CD14-positive monocyte (primary cell): ENCODE measurements around the gene PSMF1. TPM values are rescaled to one million over a fixed set of nuclear protein-coding genes. Genes with fewer than 3 reads are reported as not detected.

Experiments used
- DNase-seq, 3 donors: peaks; one replicate each; pipeline ENCODE4 v3.0.0-alpha.2; 2011 to 2022
- H2AFZ ChIP-seq: 2 replicates; pipeline ENCODE4 v1.6.0; 2012; ENCODE audit warnings: mild to moderate bottlenecking, low read depth, low read length, inconsistent platforms; ENCODE audit not compliant: insufficient read depth, poor library complexity, severe bottlenecking
- H3K27ac ChIP-seq, 2 donors: 1 replicate in 1 of 2; 2 replicates in 1 of 2; pipeline ENCODE4 v1.5.1; 2012 to 2013; ENCODE audit warnings: low read length in 2 of 2, control low read depth in 1 of 2, inconsistent platforms in 1 of 2, low read depth in 1 of 2, mild to moderate bottlenecking in 1 of 2
- H3K27me3 ChIP-seq, 2 donors: one replicate each; pipeline versions ENCODE4 v1.6.0 to v1.6.1; 2011 to 2013; ENCODE audit warnings: low read length in 2 of 2; ENCODE audit not compliant: control insufficient read depth in 2 of 2, insufficient read depth in 2 of 2
- H3K36me3 ChIP-seq, 2 donors: replicated peaks in 1 of 2; 1 replicate in 1 of 2; 2 replicates in 1 of 2; pipeline versions ENCODE4 v1.5.1 to v1.6.1; 2012 to 2013; ENCODE audit warnings: low read length in 2 of 2, control low read depth in 1 of 2, inconsistent platforms in 1 of 2, mild to moderate bottlenecking in 1 of 2; ENCODE audit not compliant: insufficient read depth in 2 of 2, control insufficient read depth in 1 of 2
- H3K4me1 ChIP-seq, 2 donors: 1 replicate in 1 of 2; 2 replicates in 1 of 2; pipeline versions ENCODE4 v1.5.1 to v1.6.1; 2012 to 2013; ENCODE audit warnings: low read length in 2 of 2, control low read depth in 1 of 2, inconsistent platforms in 1 of 2, mild to moderate bottlenecking in 1 of 2, moderate library complexity in 1 of 2; ENCODE audit not compliant: insufficient read depth in 2 of 2, control insufficient read depth in 1 of 2
- H3K4me2 ChIP-seq: replicated peaks from 2 replicates; pipeline ENCODE3; 2012; ENCODE audit warnings: low read length, moderate library complexity, mild to moderate bottlenecking; ENCODE audit not compliant: poor library complexity, severe bottlenecking; ENCODE audit errors: extremely low read depth
- H3K4me3 ChIP-seq, 3 experiments: fragments of 200-600 bp in 1 of 3; sonication (generic) in 1 of 3; replicated peaks in 1 of 3; 1 replicate in 2 of 3; 2 replicates in 1 of 3; pipeline ENCODE4 v1.5.1; 2011 to 2013; ENCODE audit warnings: low read length in 3 of 3, mild to moderate bottlenecking in 3 of 3, control low read depth in 2 of 3, low read depth in 2 of 3, inconsistent platforms in 1 of 3, moderate library complexity in 1 of 3
- H3K79me2 ChIP-seq: 2 replicates; pipeline ENCODE4 v1.6.0; 2012; ENCODE audit warnings: mild to moderate bottlenecking, control low read depth, inconsistent platforms, low read length, moderate library complexity; ENCODE audit not compliant: insufficient read depth
- H3K9ac ChIP-seq: 2 replicates; pipeline ENCODE4 v1.6.0; 2017; ENCODE audit warnings: low read length, mild to moderate bottlenecking; ENCODE audit not compliant: insufficient read depth, poor library complexity, severe bottlenecking
- H3K9me3 ChIP-seq, 2 donors: replicated peaks in 1 of 2; 1 replicate in 1 of 2; 2 replicates in 1 of 2; pipeline versions ENCODE4 v1.5.1 to v1.6.1; 2012 to 2013; ENCODE audit warnings: low read length in 2 of 2, control low read depth in 1 of 2; ENCODE audit not compliant: control insufficient read depth in 1 of 2, insufficient read depth in 1 of 2
- H4K20me1 ChIP-seq: 2 replicates; pipeline ENCODE4 v1.6.0; 2012; ENCODE audit warnings: mild to moderate bottlenecking, low read length, control low read depth, moderate library complexity; ENCODE audit not compliant: insufficient read depth
- H3K27ac Mint-ChIP-seq, 7 donors: one replicate each; pipeline ENCODE4 v1.8.0; 2020; ENCODE audit warnings: mild to moderate bottlenecking in 7 of 7, mixed read lengths in 7 of 7, moderate library complexity in 6 of 7, inconsistent platforms in 2 of 7
- H3K27me3 Mint-ChIP-seq, 3 donors: one replicate each; pipeline ENCODE4 v1.8.0; 2021 to 2022; ENCODE audit warnings: low read depth in 3 of 3, mild to moderate bottlenecking in 3 of 3, mixed read lengths in 3 of 3, moderate library complexity in 3 of 3, inconsistent platforms in 1 of 3
- H3K36me3 Mint-ChIP-seq, 2 donors: one replicate each; pipeline ENCODE4 v1.8.0; 2020; ENCODE audit warnings: mixed read lengths in 2 of 2, inconsistent platforms in 1 of 2, mild to moderate bottlenecking in 1 of 2
- H3K4me1 Mint-ChIP-seq: one replicate; pipeline ENCODE4 v1.8.0; 2020; ENCODE audit warnings: mild to moderate bottlenecking, mixed read lengths
- H3K4me3 Mint-ChIP-seq, 2 donors: one replicate each; pipeline ENCODE4 v1.8.0; 2020; ENCODE audit warnings: mild to moderate bottlenecking in 2 of 2, mixed read lengths in 2 of 2, moderate library complexity in 1 of 2
- H3K9me3 Mint-ChIP-seq, 7 donors: one replicate each; pipeline ENCODE4 v1.8.0; 2020 to 2022; ENCODE audit warnings: mixed read lengths in 7 of 7, mild to moderate bottlenecking in 6 of 7, moderate library complexity in 6 of 7, inconsistent platforms in 2 of 7
- CTCF ChIP-seq: fragments of 200-600 bp; IDR thresholded peaks from one replicate; pipeline ENCODE4 v1.8.0; 2022; ENCODE audit warnings: antibody characterized with exemption, mild to moderate bottlenecking
- WGBS: methylation state at CpG from one replicate; pipeline ENCODE4 v1.1.5; 2013; ENCODE audit warnings: missing lambda C conversion rate; ENCODE audit not compliant: insufficient coverage; 5-methylcytosine and 5-hydroxymethylcytosine counted together
- intact Hi-C, 2 donors: fragments of 100-400 bp; cut with micrococcal nuclease; formaldehyde crosslinking; loops; one replicate each; pipeline versions ENCODE4 v1.15.0 to v1.15.1; 2023
- polyA plus RNA-seq, 3 donors: library from polyadenylated mRNA; depleted of rRNA in 1 of 3; unstranded in 2 of 3; stranded (reverse) in 1 of 3; fragments of 300-500 nt in 2 of 3; fragments of >200 nt in 1 of 3; fragmentation: Illumina TruSeq in 2 of 3; gene quantifications; 1 replicate in 2 of 3; 2 replicates in 1 of 3; pipeline ENCODE4 v1.2.3, GENCODE V29; 2012 to 2021

PSMF1 gene
- polyA plus RNA-seq, 3 donors: 103 to 349 (median 138) TPM

GRCh38 chr20:1137236-1137635, 18.8 kb downstream of the PSMF1 start:
- Histone ChIP-seq H3K4me2 (no peak overlapping the region), H3K27me3 (no peaks in the 10 kb centered on the region), H3K4me1 (no peaks in the 10 kb centered on the region), H3K9ac (no peak overlapping the region), H2AFZ (no peak overlapping the region), H4K20me1 (peaks cover 60% of the 10 kb centered on the region), H3K4me3 (no peak overlapping the region), H3K27ac (no peak overlapping the region), H3K9me3 (no peaks in the 10 kb centered on the region), H3K36me3 (peaks cover 79 to 95% of the 10 kb centered on the region in 2 donors), H3K79me2 (peaks cover 28% of the 10 kb centered on the region)
- Mint-ChIP-seq H3K4me3 (no peak overlapping the region), H3K27me3 (peaks cover 0 to 1% (median 0%) of the 10 kb centered on the region in 3 donors), H3K36me3 (peaks cover 81 to 92% of the 10 kb centered on the region in 2 donors), H3K9me3 (peaks cover 0 to 6% (median 2%) of the 10 kb centered on the region in 7 donors), H3K27ac (no peak overlapping the region), H3K4me1 (no peaks in the 10 kb centered on the region)
- TF ChIP-seq CTCF: no peak
- intact Hi-C loops: no loop called here
- DNase-seq: no peak
- WGBS: no CpG with 5 or more reads among the region's 4 CpGs

DNA sequence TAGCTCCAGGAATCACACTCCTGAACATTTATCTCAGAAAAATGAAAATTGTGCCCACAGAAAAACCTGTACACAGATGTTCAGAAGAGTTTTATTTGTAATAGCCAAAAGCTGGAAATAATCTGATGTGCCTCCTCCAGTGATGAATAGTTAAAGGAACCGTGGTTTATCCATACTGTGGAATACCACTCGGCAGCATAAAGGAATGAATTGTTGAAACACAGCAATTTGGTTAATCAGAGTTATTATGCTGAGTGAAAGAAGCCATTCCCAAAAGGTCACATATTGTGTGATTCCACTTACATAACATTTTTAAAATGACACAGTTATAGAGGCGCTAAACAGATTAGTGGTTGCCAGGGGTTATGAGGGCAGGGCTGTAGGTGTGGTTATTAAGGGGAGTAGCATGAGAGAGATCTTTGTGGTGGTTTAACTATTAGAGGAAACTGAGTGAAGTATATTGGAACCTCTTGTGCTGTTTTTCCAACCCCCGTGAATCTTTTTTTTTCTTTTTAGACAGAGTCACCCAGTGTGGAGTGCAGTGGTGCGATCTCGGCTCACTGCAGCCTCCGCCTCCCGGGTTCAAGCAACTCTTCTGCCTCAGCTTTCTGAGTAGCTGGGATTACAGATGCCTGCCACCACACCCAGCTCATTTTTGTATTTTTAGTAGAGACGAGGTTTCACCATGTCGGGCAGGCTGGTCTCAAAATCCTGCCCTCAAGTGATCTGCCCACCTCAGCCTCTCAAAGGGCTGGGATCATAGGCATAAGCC, 26.2 kb downstream of the PSMF1 start:
- WGBS: 100% methylated on average over 1 of the region's 10 CpGs
- Mint-ChIP-seq H3K4me1 (no peaks in the 10 kb centered on the region), H3K27ac (peak overlapping the region in 1 of 7 donors; percentile 42), H3K36me3 (peaks cover 71 to 79% of the 10 kb centered on the region in 2 donors), H3K9me3 (no peaks in the 10 kb centered on the region), H3K4me3 (no peak overlapping the region), H3K27me3 (peaks cover 0 to 3% (median 0%) of the 10 kb centered on the region in 3 donors)
- Histone ChIP-seq H3K4me3 (no peak overlapping the region), H3K9me3 (no peaks in the 10 kb centered on the region), H3K4me1 (no peaks in the 10 kb centered on the region), H3K36me3 (peaks cover 73 to 96% of the 10 kb centered on the region in 2 donors), H4K20me1 (peaks cover 61% of the 10 kb centered on the region), H3K79me2 (peaks cover 9% of the 10 kb centered on the region), H3K27ac (no peak overlapping the region), H3K27me3 (no peaks in the 10 kb centered on the region), H2AFZ (no peak overlapping the region), H3K4me2 (no peak overlapping the region), H3K9ac (no peak overlapping the region)
- no peak for TF ChIP-seq CTCF
- intact Hi-C loops: no loop called here
- DNase-seq: no peak
